ENCODE results near the gene DAO. TPM values are rescaled to one million over a fixed set of nuclear protein-coding genes. Genes with fewer than 3 reads are reported as not detected.
A peak's percentile ranks its signal among the peaks of the same experiment; 100 is the strongest.
"Not testable (repeated sequence)": the region's sequence is repeated elsewhere in the genome, so short reads cannot be mapped to it uniquely, and the experiment has no call there.

The DAO gene
- total RNA-seq: not detected
- long read RNA-seq: 0 reads

DNA sequence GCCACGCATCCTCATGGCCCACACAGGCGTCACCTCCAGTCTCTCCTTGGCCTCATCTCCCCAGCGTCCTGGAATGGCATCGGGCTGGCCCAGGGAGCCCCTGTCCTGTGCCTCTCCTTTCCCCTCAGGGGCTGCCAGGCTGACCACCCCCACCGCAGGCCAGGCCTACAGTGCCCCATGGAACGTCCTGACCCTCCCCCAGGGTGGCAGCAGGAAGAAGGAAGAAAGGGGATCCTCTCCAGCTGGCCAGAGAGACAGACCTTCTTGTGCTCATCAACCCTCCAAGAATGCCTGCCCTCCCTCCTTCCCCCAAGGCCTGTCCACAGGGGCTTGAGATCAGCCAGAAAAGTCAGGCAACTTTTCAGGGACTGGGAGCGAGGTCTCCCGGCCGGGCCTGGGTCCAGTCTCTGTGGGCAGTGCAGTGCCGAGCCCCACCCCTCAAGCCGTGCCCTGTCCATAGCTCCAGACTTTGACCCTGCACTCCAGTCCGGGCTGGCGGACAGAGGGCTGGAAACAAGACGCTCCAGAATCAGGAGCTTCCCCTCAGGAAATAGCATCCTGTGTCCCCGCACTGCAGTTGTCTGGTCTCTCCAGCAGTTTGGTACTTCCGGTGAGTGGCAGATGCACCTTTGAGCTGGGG is at the start of gene DAO:
TSS of gene DAO (plus strand) at position 478 of the 640 bp plus-strand sequence. CDS start 4,915 bp downstream, outside the sequence.
- DNase-seq (ENCODE audit: low spot score): no peak

DNA sequence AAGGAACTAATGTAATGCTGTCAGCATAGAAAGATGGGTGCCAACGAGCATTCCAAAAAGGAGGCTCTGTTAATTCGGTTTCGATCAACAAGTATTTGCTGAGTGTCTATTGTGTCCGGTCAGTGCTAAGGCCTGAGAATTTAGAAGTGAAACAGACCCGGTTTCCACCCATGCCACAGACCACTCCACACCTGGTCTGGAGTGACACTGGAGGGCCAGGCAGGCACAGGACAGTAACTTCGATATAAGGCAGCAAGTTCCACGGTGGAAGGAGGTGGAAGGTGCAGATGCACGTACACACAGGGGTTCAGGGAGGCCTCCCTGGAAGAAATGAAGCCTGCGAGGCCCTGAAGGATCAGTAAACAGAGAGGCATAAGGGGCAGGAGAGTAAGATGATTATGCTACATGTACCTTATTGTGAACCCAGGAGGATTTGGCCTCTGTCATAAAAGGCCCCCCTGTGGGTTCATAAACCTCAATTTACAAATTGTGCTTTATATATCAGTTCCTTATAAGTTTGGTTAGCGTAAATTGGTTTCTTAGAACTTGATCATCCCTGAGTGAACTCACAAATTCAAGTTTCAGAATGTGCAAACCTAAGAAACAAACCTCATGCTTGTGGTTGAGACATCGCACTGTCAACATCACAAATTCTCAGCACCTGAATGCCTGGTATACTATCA is 48.4 kb upstream of the DAO start:
- no peak for DNase-seq (ENCODE audit: low spot score)

DNA sequence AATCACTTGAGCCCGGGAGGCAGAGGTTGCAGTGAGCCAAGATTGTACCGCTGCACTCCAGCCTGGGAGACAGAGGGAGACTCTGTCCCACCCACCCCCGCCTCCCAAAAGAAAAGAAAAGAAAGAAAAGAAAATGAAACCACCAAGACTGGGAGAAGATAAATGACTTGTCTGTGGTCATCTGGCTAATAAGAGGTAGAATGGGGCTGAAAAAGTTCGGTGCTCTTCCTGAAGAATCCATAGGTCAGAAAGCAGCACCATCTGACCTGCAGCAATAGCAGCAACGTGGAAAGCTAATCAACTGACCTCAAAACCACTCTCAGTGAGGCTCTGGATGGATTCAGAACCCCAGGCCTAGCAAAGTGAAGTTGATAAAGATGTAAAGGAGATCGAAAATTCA is 47.7 kb upstream of the DAO start:
- no peak for DNase-seq (ENCODE audit: low spot score)

DNA sequence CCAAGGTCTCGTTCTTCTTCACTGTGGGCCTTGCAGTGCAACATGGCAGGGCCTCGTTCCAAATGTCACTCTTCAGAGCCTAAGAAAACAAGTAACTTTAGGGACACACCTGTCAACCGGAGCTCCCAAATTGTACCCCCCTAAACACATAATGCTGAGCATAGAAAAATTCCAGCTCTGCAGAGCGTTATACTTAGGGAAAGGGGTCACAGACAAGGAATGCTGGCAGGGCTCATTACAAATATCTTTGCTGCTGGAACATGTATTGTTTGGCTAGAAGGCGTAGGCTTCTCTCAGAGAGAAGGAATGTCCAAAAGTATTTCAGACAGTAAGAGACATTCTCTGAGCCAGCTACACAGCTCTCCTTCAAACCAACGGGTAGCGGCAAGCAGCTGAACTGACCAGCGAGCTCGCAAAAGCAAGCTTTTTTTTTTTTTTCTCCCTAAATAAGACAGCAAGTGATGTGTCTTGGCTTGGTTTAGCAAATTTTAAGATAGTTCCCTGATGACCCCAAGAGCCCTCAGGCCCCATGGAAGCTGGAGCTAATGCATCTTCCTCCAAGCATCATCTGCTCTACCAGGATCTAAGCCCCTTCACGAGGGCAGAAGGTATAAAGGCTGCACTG is 47.0 kb upstream of the DAO start:
- no peak for DNase-seq (ENCODE audit: low spot score)

DNA sequence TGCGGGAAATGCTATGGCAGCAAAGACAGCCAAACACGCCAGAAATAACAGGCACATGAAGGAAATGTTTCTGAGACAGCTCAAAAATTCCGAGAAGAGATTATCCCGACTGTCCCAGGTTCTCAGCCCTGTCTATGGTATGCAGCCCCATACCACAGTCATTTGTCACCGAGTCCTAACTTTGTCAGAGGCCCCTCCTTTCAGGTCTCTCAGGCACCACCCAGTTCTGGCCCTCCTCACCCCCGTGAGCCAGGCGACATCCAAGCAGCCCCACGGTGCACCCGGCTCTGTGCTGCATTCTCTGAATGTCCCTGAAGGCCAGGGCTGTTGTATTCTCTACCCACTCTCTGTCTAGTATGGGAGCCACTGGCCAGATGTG is 46.5 kb upstream of the DAO start:
- DNase-seq (ENCODE audit: low spot score): no peak

DNA sequence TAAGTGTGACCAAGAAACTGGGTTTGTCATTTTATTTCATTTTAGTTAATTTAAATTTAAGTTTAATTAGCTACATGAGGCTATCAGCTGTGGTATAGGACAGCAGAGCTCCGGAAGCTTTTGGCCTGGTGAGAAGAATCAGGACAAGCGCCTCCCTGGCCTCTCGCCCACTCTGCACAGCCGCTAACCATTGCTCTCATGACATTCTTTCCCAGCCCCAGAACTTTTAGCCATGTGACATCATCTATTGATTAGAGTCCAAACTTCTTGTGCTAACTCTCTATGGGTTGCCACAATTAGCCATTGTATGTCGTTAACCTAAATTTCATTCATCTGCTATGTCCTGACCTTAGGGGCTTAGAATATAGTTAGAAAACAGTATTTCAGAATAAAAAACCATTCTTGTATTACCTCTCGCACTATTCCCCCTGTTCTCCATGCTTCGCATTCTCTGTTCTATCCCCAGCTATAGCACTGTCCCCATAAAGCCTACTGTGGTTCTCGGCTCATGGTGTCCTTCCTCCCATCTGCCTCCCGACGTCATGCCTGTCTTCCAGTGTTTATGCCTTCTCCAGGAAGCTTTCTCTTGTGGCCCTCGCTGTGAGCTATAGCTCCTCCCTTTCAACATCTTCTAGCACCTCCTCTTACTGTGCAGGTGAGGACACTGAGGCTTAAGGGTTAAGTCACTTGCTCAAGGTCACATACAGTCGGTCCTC is 46.0 kb upstream of the DAO start:
- DNase-seq (ENCODE audit: low spot score): no peak

DNA sequence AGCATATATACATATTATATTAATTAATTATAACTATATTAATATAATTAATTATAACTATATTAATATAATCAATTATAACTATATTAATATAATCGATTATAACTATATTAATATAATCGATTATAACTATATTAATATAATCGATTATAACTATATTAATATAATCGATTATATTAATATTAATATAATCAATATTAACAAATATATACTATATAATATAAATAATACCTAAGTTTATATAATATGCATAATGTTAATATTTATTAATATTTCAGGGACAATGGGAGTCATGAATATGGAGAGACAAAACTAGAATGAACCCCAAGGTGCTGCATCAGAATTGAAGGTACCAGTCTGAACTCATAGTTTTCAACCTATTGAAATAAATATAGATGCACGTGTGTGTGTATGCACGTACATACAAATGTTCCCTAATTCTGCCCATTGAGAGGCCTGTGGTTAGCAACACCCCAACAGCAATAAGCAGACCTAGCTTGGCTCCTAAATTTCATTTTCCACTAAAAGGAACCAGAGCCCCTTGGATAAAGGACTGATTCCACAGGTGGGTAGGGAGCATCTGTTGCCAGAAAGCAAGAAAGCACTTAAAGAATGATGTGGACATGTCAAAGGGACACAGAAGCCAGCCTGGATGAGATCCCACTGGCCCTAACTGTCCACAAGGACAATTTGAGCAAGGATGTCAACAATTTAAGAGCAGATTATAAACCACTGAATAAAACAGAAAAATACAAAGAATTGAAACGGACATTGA is 43.8 kb upstream of the DAO start:
- DNase-seq (ENCODE audit: low spot score): no peak

DNA sequence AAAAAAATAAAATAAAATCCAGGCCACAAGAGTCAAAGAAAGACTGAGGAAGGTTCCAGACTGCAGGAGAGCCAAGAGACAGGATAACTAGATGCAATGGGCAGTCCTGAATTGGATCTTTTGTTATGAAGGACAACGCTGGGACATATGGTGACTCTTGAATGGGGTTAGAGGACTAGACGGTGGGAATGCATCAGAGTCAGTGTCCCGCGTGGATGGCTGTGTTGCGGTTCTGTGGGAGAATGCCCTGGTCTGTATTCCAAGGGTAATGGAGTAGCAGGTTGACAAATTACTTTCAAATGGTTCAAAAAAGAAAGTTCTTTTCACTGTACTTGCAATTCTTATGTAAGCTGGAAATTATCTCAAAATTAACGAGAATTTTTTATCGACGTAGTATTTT is 42.7 kb upstream of the DAO start:
- no peak for DNase-seq (ENCODE audit: low spot score)

DNA sequence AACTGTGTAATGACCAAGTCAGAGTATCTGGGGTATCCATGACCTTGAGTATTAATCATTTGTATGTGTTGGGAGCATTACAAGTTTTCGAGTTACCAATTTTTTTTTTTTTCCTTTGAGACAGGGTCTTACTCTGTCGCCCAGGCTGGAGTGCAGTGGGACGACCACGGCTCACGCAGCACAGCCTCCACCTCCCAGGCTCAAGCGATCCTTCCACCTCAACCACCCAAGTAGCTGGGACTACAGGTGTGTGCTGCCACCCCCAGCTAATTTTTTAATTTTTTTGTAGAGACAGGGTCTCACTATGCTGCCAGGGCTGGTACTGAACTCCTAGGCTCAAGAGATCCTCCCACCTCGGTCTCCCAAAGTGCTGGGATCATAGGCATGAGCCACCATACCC is 42.2 kb upstream of the DAO start:
- DNase-seq (ENCODE audit: low spot score): no peak

DNA sequence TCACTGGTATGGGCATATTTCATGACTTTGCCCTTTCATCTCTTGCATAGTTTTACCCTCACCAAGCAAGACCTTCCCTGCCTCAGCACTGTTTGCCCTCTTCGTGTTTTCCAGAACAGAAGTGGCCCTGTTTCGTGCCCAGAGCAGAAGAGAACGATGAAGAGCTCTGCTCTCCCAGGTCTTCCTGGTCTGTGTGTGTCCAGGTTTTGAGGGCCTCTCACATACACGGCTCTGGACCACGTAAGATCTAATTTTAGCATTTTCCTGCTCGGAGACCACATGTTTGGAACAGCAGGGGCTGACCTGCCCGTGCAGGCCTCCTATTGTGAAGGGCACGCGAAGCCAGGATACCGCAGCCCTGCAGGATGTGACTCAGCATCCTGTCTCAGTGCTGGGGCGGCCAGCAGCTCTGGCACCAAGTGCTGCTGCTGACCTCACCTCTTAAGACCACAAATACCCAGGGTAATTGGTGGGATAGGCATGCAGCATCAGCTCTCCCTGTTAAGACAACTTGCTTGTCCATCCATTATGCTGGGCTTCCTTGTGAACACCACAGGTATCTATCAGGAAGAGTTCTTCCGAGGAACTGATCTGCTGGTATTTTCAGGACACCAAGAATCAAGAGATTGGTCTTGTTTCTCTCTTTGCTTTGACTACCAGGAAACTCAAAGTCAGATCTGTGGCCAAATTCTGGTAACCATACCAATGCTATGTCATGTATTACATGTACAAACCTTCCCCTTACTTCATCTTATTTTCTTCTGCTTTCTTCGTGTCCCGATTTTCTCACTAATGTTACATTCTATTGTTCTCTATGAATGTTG is 41.5 kb upstream of the DAO start:
- DNase-seq (ENCODE audit: low spot score): peak; percentile 95

DNA sequence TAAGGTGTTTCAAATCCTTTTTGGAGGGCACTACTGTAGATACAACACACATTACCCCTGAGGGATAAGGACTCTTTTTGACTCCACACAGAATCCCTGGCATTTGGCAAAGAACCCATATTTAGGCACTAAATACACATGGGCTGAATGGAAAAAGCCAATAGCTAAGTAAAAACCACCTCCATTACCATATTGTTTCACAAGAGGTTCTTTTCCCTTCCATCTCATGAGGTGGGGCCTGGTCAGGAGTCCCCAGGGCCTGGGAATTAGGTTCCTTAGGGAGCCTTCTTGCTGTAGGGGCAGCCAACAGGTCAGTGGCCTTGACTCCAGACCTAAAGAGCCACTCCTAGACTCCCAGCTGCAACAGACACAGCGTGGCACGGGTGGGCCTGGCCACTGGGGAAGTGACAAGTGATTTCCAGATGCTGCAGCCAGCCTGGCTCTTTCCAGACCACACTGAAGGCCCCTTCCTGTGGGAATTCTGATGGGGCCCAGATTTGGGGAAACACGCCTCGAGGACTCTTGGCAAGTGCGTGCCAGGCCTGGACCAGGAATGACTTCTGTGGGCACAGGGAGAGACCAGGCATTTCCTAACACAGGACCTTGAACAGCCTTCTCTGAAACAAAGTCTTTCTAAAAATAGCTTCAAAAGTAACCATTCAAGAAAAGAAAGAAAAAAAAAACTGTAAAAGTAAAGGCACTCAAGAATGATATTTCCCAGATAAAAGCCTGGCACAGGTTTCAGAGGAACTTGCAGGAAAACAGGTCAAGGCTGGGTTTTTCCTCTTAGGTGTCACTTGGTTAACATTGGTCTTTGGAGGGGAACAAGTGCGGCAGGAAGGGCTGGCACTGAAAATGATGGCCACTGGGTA is 40.6 kb upstream of the DAO start:
- no peak for DNase-seq (ENCODE audit: low spot score)

DNA sequence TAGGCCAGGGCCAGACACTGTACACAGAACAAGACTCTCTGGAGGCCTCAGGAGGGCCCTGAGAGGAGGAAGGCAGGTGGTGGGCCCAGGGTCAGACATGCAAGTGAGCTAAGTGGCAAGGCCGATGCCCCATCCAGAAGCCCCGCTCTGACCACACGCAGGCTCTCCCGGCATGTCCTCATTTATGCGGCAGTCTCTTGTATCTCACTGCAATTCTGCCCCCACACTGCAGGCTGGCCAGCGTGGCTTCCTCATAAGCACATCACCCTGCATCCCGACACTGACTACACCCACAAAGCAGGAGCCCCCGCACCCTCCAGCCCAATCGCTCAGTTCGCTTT is 40.0 kb upstream of the DAO start:
- no peak for DNase-seq (ENCODE audit: low spot score)

DNA sequence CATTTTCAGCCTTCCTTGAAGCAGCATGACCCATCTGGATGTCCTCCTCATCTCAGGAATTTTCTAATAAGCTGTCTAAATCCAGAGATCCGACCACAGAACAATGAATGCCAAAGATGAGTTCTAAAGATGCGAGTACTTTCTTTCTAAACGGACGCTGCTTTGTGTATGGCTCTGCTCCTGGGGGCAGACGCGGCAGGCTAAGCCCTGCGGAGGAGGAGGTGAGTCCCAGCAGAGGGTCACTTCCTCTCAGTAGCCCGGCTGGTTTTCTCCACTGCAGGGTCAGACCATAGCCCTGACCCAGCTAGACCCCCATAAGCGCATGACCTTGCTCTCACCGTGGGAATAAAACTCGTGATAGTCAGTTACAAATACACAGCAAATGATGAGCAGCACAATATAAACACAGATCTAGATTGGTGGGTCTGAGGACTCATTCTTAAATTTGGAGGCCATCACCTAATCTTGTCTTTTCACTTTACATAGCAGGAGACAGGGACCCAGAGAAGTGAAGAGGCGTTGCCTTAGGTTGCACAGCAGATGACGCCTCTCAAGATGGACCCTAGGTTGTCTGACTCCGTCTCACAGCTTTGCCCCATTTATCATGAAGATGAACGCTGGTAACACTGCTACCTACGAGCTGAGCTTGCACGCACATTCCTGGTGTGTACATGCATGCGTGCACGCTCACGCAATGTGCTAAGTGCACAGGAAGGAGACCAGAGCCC is 39.1 kb upstream of the DAO start:
- no peak for DNase-seq (ENCODE audit: low spot score)

DNA sequence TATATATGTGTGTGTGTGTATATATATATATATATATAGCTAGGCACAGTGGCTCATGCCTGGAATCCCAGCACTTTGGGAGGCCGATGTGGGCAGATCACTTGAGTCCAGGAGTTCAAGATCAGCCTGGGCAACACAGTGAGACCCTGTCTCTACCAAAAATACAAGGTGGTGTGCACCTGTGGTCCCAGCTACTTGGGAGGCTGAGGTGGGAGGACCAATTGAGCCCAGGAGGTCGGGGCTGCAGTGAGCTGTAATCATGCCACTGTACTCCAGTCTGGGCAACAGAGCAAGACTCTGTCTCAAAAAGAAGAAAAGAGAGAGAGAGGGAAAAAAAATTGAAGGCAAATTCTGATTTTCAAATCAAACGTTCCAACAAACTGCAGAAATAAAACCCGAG is 38.1 kb upstream of the DAO start:
- not testable (repeated sequence) for DNase-seq (ENCODE audit: low spot score)

DNA sequence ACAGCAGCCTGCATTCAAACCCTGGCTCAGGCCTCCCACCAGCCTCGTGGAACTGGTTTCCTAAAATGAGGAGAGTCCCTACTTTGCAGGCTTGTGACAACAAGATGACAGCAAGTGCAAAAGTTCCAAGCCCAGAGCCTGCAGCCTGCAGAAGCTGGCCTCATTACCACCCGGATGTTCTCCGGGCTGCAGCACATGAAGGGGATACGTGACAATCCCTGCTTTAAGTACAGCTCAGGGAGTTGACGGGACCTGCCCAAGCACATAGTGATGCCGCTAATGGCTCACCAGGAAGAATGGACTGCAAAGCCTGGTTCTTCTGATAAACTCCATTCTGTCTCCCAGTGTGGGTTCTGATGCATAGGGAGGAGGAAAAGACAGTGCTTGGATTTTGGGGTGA is 37.5 kb upstream of the DAO start:
- DNase-seq (ENCODE audit: low spot score): no peak

DNA sequence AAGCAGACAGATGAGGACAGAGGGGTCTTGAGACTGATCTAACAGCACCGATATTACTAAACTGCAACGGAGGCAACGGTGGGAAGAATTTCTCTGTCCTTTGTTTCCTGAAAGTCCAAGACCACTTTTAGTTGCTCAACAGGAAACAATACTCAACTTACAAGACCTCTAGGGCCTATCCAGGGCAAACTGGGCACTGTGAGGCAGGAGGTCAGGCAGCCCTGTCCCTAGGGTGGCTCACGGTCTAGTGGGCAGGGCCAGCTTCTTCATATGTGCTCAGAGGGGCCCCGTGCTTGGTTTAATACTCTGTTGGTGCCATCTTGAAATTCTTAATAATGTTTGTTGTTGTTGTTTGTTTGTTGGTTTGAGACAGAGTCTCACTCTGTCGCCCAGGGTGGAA is 36.7 kb upstream of the DAO start:
- DNase-seq (ENCODE audit: low spot score): no peak

DNA sequence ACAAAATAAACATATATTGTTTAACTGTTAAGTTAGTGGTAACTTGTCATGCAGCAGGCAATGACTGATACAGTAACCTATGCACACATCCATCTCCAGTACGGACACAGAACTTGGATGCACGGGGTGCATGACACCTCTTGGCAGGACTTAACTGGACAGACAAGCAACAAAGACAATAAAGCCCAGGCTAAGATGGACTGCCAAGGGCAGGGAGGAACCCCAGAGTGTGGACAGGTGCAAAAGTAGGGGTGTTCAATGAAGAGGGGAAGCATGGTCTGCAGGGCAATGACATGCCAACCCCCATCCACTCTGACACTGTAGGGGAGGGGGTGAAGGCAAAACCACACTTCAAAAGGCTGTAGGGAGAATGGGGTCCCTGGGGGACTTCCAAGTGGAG is 34.2 kb upstream of the DAO start:
- no peak for DNase-seq (ENCODE audit: low spot score)

DNA sequence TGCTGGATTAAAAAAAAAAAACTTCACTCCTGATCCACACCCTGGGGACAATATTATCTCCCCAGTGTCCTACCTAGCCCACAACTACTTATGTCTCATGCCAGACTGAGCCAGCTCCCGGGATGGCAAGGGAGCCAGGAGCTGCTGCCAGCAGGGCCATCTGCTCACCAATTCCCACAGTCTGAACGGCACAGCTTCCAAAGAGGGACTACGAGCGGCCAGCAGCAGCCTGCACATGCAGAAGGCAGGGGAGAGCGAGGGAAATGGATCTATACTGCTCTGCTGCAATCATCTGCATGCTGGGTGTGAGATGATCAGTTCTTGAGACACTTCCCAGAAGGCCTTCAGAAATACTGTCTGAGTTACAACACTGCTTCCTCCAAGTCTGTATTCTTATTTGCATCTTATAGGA is 33.6 kb upstream of the DAO start:
- DNase-seq (ENCODE audit: low spot score): no peak

DNA sequence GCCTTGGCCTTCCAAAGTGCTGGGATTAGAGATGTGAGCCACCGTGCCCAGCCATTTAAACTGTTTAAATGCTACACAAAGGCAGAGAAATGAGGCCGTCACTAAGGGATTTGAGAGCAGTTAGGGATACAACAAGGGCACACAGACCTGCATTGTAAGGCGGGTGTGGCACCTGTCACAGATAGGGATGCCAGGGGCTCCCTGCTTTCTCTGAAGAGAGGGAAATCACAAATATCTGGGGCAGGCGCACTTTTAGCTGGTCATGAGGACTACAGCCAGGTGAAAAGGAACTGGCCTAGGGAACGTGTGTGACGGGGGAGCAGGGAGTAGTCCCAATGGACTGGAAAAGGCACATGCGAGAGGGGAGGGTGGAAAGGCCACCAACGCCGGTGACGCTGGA is 32.2 kb upstream of the DAO start:
- DNase-seq (ENCODE audit: low spot score): no peak

Data from mesenteric fat pad (tissue), 1 donor.